ENCODE measurements around the gene CHST14.

The CHST14 gene

DNA sequence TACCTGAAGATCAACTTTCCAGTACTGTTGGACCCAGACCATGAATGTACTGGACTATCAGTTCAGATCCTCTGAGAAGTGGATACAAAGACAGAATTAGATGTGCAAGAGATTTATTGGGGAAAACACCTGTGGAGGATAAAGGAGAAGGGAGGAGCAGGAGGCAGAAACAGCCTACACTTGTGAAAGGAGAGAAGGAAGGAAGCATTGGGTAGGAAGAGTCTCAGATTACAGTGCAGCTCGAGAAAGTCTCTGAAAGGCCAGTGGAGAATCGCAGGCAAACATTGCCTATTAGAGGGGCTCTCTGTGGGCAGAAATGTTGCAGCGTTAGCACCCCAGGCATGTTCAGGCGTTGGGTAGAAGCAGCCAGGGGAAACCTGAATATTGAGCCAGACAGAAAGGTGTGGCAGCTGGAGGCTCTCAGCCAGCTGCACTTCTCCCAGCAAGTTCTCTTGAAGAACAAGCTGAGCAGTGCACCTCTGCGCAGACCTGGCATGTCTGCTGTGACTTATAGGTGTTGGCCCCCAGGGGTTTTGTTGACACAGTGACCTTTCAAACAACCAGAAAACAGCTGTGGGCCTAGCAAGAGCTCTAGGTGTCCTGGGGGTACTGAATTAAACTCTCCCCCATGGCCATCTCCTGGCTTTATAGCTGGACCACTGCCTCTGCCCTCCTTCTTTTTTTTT is 7.0 kb downstream of the CHST14 start:
- Histone ChIP-seq H2BK120ac (ENCODE audit: insufficient read depth, low read length, poor library complexity) (no peak overlapping the region), H2AK5ac (ENCODE audit: low read length) (no peak overlapping the region), H3K36me3 (ENCODE audit: control insufficient read depth in 1 of 2, insufficient read depth in 2 of 2, low read length in 2 of 2) (no peaks in the 10 kb centered on the region), H3K18ac (ENCODE audit: low read length) (no peak overlapping the region), H3K79me1 (ENCODE audit: low read length) (no peaks in the 10 kb centered on the region), H3K23ac (ENCODE audit: low read length) (no peak overlapping the region), H2AFZ (ENCODE audit: insufficient read depth, low read length, poor library complexity) (no peak overlapping the region), H2BK5ac (ENCODE audit: low read depth, low read length, poor library complexity) (no peak overlapping the region), H3K79me2 (ENCODE audit: control insufficient read depth, insufficient read depth, low read length, poor library complexity) (no peaks in the 10 kb centered on the region), H4K8ac (ENCODE audit: low read depth, low read length) (no peak overlapping the region), H3K4ac (ENCODE audit: low read depth, low read length) (no peak overlapping the region), H4K12ac (ENCODE audit: low read depth, low read length) (no peak overlapping the region), H3K4me1 (ENCODE audit: control insufficient read depth in 1 of 2, insufficient read depth in 2 of 2, low read length in 2 of 2) (peaks cover 4 to 5% of the 10 kb centered on the region in 2 experiments), H3K4me2 (ENCODE audit: low read length) (no peak overlapping the region), H3K27ac (ENCODE audit: low read depth, low read length) (no peak overlapping the region), H3K27me3 (ENCODE audit: insufficient read depth, low read length) (no peaks in the 10 kb centered on the region), H3K14ac (ENCODE audit: low read length) (no peak overlapping the region), H3K9ac (ENCODE audit: low read length) (no peak overlapping the region), H2BK12ac (ENCODE audit: low read length) (no peak overlapping the region), H3K4me3 (ENCODE audit: low read depth, low read length) (no peak overlapping the region), H3K9me3 (ENCODE audit: insufficient read depth, low read depth, low read length) (peaks cover 2% of the 10 kb centered on the region), H4K91ac (ENCODE audit: low read depth, low read length) (no peak overlapping the region)
- no CpG with 5 or more reads among the region's 5 CpGs for WGBS (ENCODE audit: extremely low coverage, insufficient coverage, insufficient read length)
- no peak for DNase-seq

GRCh38 chr15:40479024-40479423 is 8.2 kb downstream of the CHST14 start:
- Histone ChIP-seq H3K14ac (ENCODE audit: low read length) (no peak overlapping the region), H3K27me3 (ENCODE audit: insufficient read depth, low read length) (no peaks in the 10 kb centered on the region)

DNA sequence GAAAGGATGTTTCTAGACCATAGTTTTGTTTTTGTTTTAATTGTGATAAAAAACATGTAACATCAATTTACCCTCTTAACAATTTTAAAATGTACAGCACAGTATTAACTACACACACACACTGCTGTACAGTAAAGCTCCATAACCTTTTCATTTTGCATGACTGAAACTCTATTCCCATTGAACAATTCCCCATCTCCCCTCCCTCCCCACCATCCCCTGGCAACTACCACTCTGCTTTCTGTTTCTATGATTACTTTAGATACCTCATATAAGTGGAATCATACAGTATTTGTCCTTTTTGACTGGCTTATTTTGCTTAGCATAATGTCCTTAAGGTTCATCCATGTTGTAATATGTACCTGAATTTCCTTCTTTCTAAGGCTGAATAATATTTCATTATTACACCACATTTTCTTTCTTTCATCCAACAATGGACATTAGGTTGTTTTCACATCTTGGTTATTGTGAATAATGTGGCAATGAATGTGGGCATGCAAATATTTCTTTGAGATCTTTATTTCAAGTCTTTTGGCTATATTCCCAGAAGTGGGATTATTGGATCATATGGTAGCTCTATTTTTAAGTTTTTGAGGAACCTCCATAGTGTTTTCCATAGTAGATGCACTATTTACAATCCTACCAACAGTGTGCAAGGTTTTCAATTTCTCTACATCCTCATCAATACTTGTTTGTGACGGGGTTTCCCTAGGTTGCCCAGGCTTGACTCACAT is 10.7 kb downstream of the CHST14 start:
- Histone ChIP-seq H2BK120ac (ENCODE audit: insufficient read depth, low read length, poor library complexity) (no peak overlapping the region), H3K4me3 (ENCODE audit: low read depth, low read length) (no peak overlapping the region), H3K23ac (ENCODE audit: low read length) (no peak overlapping the region), H3K4me2 (ENCODE audit: low read length) (no peak overlapping the region), H3K79me1 (ENCODE audit: low read length) (no peaks in the 10 kb centered on the region), H3K4ac (ENCODE audit: low read depth, low read length) (no peak overlapping the region), H3K18ac (ENCODE audit: low read length) (no peak overlapping the region), H2AK5ac (ENCODE audit: low read length) (no peak overlapping the region), H2BK12ac (ENCODE audit: low read length) (no peak overlapping the region), H3K79me2 (ENCODE audit: control insufficient read depth, insufficient read depth, low read length, poor library complexity) (no peaks in the 10 kb centered on the region), H4K91ac (ENCODE audit: low read depth, low read length) (no peak overlapping the region), H3K27ac (ENCODE audit: low read depth, low read length) (no peak overlapping the region), H4K8ac (ENCODE audit: low read depth, low read length) (no peak overlapping the region), H3K4me1 (ENCODE audit: control insufficient read depth in 1 of 2, insufficient read depth in 2 of 2, low read length in 2 of 2) (peaks cover 4 to 5% of the 10 kb centered on the region in 2 experiments), H4K12ac (ENCODE audit: low read depth, low read length) (no peak overlapping the region), H2BK5ac (ENCODE audit: low read depth, low read length, poor library complexity) (no peak overlapping the region), H2AFZ (ENCODE audit: insufficient read depth, low read length, poor library complexity) (no peak overlapping the region), H3K36me3 (ENCODE audit: control insufficient read depth in 1 of 2, insufficient read depth in 2 of 2, low read length in 2 of 2) (no peaks in the 10 kb centered on the region), H3K9me3 (ENCODE audit: insufficient read depth, low read depth, low read length) (peaks cover 2% of the 10 kb centered on the region), H3K27me3 (ENCODE audit: insufficient read depth, low read length) (no peaks in the 10 kb centered on the region), H3K9ac (ENCODE audit: low read length) (no peak overlapping the region), H3K14ac (ENCODE audit: low read length) (no peak overlapping the region)
- no CpG with 5 or more reads among the region's 1 CpG for WGBS (ENCODE audit: extremely low coverage, insufficient coverage, insufficient read length)
- DNase-seq = no peak

More at GRCh38 chr15:40479024-40479423, 8.2 kb downstream of the CHST14 start:
- Histone ChIP-seq H3K79me1 (ENCODE audit: low read length) (no peaks in the 10 kb centered on the region), H2BK5ac (ENCODE audit: low read depth, low read length, poor library complexity) (no peak overlapping the region), H3K23ac (ENCODE audit: low read length) (no peak overlapping the region), H3K4ac (ENCODE audit: low read depth, low read length) (no peak overlapping the region), H4K12ac (ENCODE audit: low read depth, low read length) (no peak overlapping the region), H3K4me1 (ENCODE audit: control insufficient read depth in 1 of 2, insufficient read depth in 2 of 2, low read length in 2 of 2) (peaks cover 4 to 5% of the 10 kb centered on the region in 2 experiments), H3K27ac (ENCODE audit: low read depth, low read length) (no peak overlapping the region), H2BK120ac (ENCODE audit: insufficient read depth, low read length, poor library complexity) (no peak overlapping the region), H2BK12ac (ENCODE audit: low read length) (no peak overlapping the region), H3K36me3 (ENCODE audit: control insufficient read depth in 1 of 2, insufficient read depth in 2 of 2, low read length in 2 of 2) (no peaks in the 10 kb centered on the region), H3K9me3 (ENCODE audit: insufficient read depth, low read depth, low read length) (peaks cover 2% of the 10 kb centered on the region), H3K18ac (ENCODE audit: low read length) (no peak overlapping the region), H3K4me2 (ENCODE audit: low read length) (no peak overlapping the region), H4K91ac (ENCODE audit: low read depth, low read length) (no peak overlapping the region), H3K4me3 (ENCODE audit: low read depth, low read length) (no peak overlapping the region), H4K8ac (ENCODE audit: low read depth, low read length) (no peak overlapping the region), H3K79me2 (ENCODE audit: control insufficient read depth, insufficient read depth, low read length, poor library complexity) (no peaks in the 10 kb centered on the region), H2AFZ (ENCODE audit: insufficient read depth, low read length, poor library complexity) (no peak overlapping the region), H2AK5ac (ENCODE audit: low read length) (no peak overlapping the region), H3K9ac (ENCODE audit: low read length) (no peak overlapping the region)
- no peak for DNase-seq

DNA sequence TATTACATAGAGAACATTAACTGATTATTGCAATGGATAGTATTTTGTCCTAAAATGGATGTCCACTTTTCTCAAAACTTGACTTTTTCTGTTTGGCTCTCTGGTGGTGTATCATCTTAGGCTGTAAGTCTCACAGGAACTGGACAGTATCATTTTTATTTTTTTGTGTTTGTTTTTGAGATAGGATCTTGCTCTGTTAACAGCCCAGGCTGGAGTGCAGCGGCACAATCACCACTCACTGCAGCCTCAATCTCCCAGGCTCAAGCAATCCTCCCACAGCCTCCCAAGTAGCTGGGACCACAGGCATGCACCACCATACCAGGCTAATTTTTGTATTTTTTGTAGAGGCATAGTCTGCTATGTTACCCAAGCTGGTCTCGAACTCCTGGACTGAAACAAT is 13.1 kb downstream of the CHST14 start:
- Histone ChIP-seq H3K9ac (ENCODE audit: low read length) (no peak overlapping the region), H4K8ac (ENCODE audit: low read depth, low read length) (no peak overlapping the region), H3K79me1 (ENCODE audit: low read length) (no peaks in the 10 kb centered on the region), H3K18ac (ENCODE audit: low read length) (no peak overlapping the region), H3K23ac (ENCODE audit: low read length) (no peak overlapping the region), H3K4me1 (ENCODE audit: control insufficient read depth in 1 of 2, insufficient read depth in 2 of 2, low read length in 2 of 2) (no peaks in the 10 kb centered on the region), H2AK5ac (ENCODE audit: low read length) (no peak overlapping the region), H3K4ac (ENCODE audit: low read depth, low read length) (no peak overlapping the region), H3K27ac (ENCODE audit: low read depth, low read length) (no peak overlapping the region), H3K4me2 (ENCODE audit: low read length) (no peak overlapping the region), H3K14ac (ENCODE audit: low read length) (no peak overlapping the region), H3K27me3 (ENCODE audit: insufficient read depth, low read length) (no peaks in the 10 kb centered on the region), H2AFZ (ENCODE audit: insufficient read depth, low read length, poor library complexity) (no peak overlapping the region), H3K79me2 (ENCODE audit: control insufficient read depth, insufficient read depth, low read length, poor library complexity) (no peaks in the 10 kb centered on the region), H3K36me3 (ENCODE audit: control insufficient read depth in 1 of 2, insufficient read depth in 2 of 2, low read length in 2 of 2) (no peaks in the 10 kb centered on the region), H2BK5ac (ENCODE audit: low read depth, low read length, poor library complexity) (no peak overlapping the region), H3K4me3 (ENCODE audit: low read depth, low read length) (no peak overlapping the region), H4K91ac (ENCODE audit: low read depth, low read length) (no peak overlapping the region), H2BK12ac (ENCODE audit: low read length) (no peak overlapping the region), H2BK120ac (ENCODE audit: insufficient read depth, low read length, poor library complexity) (no peak overlapping the region), H3K9me3 (ENCODE audit: insufficient read depth, low read depth, low read length) (peaks cover 2% of the 10 kb centered on the region), H4K12ac (ENCODE audit: low read depth, low read length) (no peak overlapping the region)
- no CpG with 5 or more reads among the region's 2 CpGs for WGBS (ENCODE audit: extremely low coverage, insufficient coverage, insufficient read length)
- DNase-seq = no peak

Measured in trophoblast cell (in vitro differentiated cells and primary cell).